Right lobe of liver (tissue), 6 donors: ENCODE measurements around the gene RBFOX2. TPM values are rescaled to one million over a fixed set of nuclear protein-coding genes. Genes with fewer than 3 reads are reported as not detected.

Experiments
- ATAC-seq, 4 donors: fragments of 200-7000 bp; cut with Tn5 transposase; one replicate each; pipeline ENCODE4 v1.9.1; 2020; ENCODE audit warnings: mild to moderate bottlenecking in 4 of 4, moderate library complexity in 4 of 4
- DNase-seq, 3 donors: peaks; one replicate each; pipeline ENCODE4 v3.0.0-alpha.2; 2020
- H3K27ac ChIP-seq, 3 donors: fragments of 200-600 bp; one replicate each; pipeline ENCODE4 v1.8.0; 2022
- H3K27me3 ChIP-seq, 2 donors: fragments of 200-600 bp; one replicate each; pipeline ENCODE4 v1.8.0; 2022
- H3K36me3 ChIP-seq, 4 donors: fragments of 200-600 bp; sonication (generic) in 1 of 4; one replicate each; pipeline versions ENCODE4 v1.5.1 to v1.8.0; 2017 to 2022; ENCODE audit warnings: control low read depth in 1 of 4
- H3K4me1 ChIP-seq, 4 donors: fragments of 200-600 bp; sonication (generic) in 1 of 4; one replicate each; pipeline versions ENCODE4 v1.5.1 to v1.8.0; 2017 to 2022; ENCODE audit warnings: control low read depth in 1 of 4
- H3K4me3 ChIP-seq, 3 donors: fragments of 200-600 bp; one replicate each; pipeline ENCODE4 v1.8.0; 2022
- H3K9me3 ChIP-seq, 4 donors: fragments of 200-600 bp; sonication (generic) in 1 of 4; one replicate each; pipeline versions ENCODE4 v1.5.1 to v1.8.0; 2017 to 2022; ENCODE audit warnings: control low read depth in 1 of 4
- POLR2A ChIP-seq: fragments of 450-650 bp; IDR thresholded peaks from one replicate; pipeline ENCODE4 v1.6.1; 2017; ENCODE audit warnings: antibody characterized with exemption, mild to moderate bottlenecking
- WGBS: methylation state at CpG from one replicate; pipeline ENCODE4 v1.1.6; 2018; ENCODE audit warnings: low coverage, low lambda C conversion rate; ENCODE audit not compliant: insufficient coverage; ENCODE audit errors: missing lambda C conversion rate; 5-methylcytosine and 5-hydroxymethylcytosine counted together
- intact Hi-C, 2 donors: fragments of 100-400 bp; cut with DNase I; formaldehyde crosslinking; loops; one replicate each; pipeline versions ENCODE4 v1.11.2 to v1.14.1; 2022
- total RNA-seq, 6 experiments: library from RNA; depleted of rRNA in 2 of 6; stranded (reverse); fragments of >200 nt in 2 of 6; fragmentation: NEBNext Ultra II Directional in 3 of 6; extraction: Animal tissue kit (Norgen Biotek cat#: 25700) in 3 of 6; gene quantifications; one replicate each; pipeline versions ENCODE4 v1.1.0 to v1.2.4, GENCODE V29; 2016 to 2023
- TF ChIP-seq, protein P1 (sequence below), 4 donors: fragments of 200-600 bp in 3 of 4; fragments of 450-650 bp in 1 of 4; IDR thresholded peaks; one replicate each; pipeline versions ENCODE4 v1.5.1 to v1.8.0; 2016 to 2022; ENCODE audit warnings: antibody characterized with exemption in 4 of 4, mild to moderate bottlenecking in 2 of 4
- donor health status: DM: no; HTN: yes; CAD: no.
- donor health status: DM: no; HTN: no; CAD: no.
- donor health status: DM: no; HTN: no; CAD: no.
- donor health status: DM: no; HTN: yes; CAD: no.
- donor health status: DM: no; HTN: yes; CAD: no.

RBFOX2 gene
- total RNA-seq, 6 experiments from 2014 or later: 23.9 to 36.5 (median 29.5) TPM

- no peak overlapping the region for H3K27ac ChIP-seq
- no peak for ATAC-seq
- no peak for DNase-seq
- no peaks in the 10 kb centered on the region for H3K4me1 ChIP-seq
- no peak overlapping the region for H3K4me3 ChIP-seq
- intact Hi-C loops: no loop called here
- no peaks in the 10 kb centered on the region for H3K27me3 ChIP-seq
- WGBS: 92% methylated on average over 4 of the region's 5 CpGs
- no peak for TF ChIP-seq POLR2A
- TF ChIP-seq, protein P1, sequence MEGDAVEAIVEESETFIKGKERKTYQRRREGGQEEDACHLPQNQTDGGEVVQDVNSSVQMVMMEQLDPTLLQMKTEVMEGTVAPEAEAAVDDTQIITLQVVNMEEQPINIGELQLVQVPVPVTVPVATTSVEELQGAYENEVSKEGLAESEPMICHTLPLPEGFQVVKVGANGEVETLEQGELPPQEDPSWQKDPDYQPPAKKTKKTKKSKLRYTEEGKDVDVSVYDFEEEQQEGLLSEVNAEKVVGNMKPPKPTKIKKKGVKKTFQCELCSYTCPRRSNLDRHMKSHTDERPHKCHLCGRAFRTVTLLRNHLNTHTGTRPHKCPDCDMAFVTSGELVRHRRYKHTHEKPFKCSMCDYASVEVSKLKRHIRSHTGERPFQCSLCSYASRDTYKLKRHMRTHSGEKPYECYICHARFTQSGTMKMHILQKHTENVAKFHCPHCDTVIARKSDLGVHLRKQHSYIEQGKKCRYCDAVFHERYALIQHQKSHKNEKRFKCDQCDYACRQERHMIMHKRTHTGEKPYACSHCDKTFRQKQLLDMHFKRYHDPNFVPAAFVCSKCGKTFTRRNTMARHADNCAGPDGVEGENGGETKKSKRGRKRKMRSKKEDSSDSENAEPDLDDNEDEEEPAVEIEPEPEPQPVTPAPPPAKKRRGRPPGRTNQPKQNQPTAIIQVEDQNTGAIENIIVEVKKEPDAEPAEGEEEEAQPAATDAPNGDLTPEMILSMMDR (IDR thresholded peaks at IDR 0.05): no peak
- H3K9me3 ChIP-seq: no peaks in the 10 kb centered on the region
- peaks cover 0 to 9% (median 0%) of the 10 kb centered on the region in 4 donors for H3K36me3 ChIP-seq
These were observed 246.1 kb downstream of the RBFOX2 start for GRCh38 chr22:35782504-35782903.

- Histone ChIP-seq H3K27ac (no peak overlapping the region), H3K27me3 (no peaks in the 10 kb centered on the region), H3K36me3 (peaks cover 0 to 9% (median 0%) of the 10 kb centered on the region in 4 donors), H3K4me3 (no peak overlapping the region), H3K4me1 (no peaks in the 10 kb centered on the region), H3K9me3 (no peaks in the 10 kb centered on the region)
- 86% methylated on average over 3 of the region's 3 CpGs for WGBS
- intact Hi-C loops: no loop called here
- DNase-seq (no peak), ATAC-seq (no peak)
- TF ChIP-seq, protein P1 (IDR thresholded peaks at IDR 0.05): no peak
- TF ChIP-seq POLR2A: no peak
These were observed 246.7 kb downstream of the RBFOX2 start for GRCh38 chr22:35781898-35782297.

GRCh38 chr22:35777335-35777975 lies 251.2 kb downstream of the RBFOX2 start:
- H3K27ac ChIP-seq: no peak overlapping the region
- DNase-seq: no peak
- no peaks in the 10 kb centered on the region for H3K9me3 ChIP-seq
- H3K4me3 ChIP-seq: no peak overlapping the region
- peaks cover 0 to 9% (median 0%) of the 10 kb centered on the region in 4 donors for H3K36me3 ChIP-seq
- H3K27me3 ChIP-seq: no peaks in the 10 kb centered on the region
- intact Hi-C loops: no loop called here
- WGBS: 78% methylated on average over 4 of the region's 4 CpGs
- no peak for ATAC-seq
- TF ChIP-seq, protein P1 (IDR thresholded peaks at IDR 0.05): no peak
- no peak for TF ChIP-seq POLR2A
- no peaks in the 10 kb centered on the region for H3K4me1 ChIP-seq

DNA sequence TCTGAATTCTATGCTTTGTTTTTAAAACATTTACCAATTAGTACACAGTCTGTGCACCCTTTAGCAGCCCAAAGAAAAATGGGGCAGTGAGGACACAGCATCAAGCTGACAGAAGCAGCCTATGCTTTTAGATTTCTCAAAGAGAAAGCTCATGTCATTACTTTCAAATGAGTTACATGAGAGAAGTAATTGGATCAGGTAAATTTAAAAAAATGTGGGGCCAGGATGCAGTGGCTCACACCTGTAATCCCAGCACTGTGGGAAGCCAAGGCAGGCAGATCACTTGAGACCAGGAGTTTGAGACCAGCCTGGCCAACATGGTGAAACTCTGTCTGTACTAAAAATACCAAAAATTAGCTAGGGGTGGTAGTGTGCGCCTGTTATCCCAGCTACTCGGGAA lies 253.3 kb downstream of the RBFOX2 start:
- H3K4me3 ChIP-seq: no peak overlapping the region
- H3K27ac ChIP-seq: no peak overlapping the region
- no peak for ATAC-seq
- TF ChIP-seq POLR2A: no peak
- TF ChIP-seq, protein P1 (IDR thresholded peaks at IDR 0.05): no peak
- no peaks in the 10 kb centered on the region for H3K4me1 ChIP-seq
- H3K9me3 ChIP-seq: no peaks in the 10 kb centered on the region
- no peaks in the 10 kb centered on the region for H3K27me3 ChIP-seq
- H3K36me3 ChIP-seq: no peaks in the 10 kb centered on the region
- DNase-seq: no peak
- 100% methylated on average over 2 of the region's 2 CpGs for WGBS
- intact Hi-C loops: no loop called here

DNA sequence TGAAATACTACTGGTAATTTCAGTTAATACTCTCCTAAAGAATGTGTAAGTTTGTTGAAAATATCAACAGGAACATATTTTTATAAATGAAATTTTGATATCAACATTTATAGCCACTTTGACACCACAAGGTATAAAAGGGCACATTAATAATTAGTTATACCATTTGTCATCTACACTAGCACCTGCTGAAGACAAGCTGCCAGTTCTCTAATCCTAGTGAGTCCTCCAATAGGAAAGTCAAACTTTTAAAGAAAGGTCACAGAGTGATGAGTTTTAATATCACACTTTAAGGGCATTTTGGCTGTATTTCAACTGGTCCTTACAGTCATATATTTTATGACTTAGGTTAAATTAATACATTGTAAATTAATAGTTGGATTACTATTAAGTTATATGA lies 258.6 kb downstream of the RBFOX2 start:
- ATAC-seq: no peak

More for the DNA sequence above, 258.6 kb downstream of the RBFOX2 start:
- Histone ChIP-seq H3K36me3 (no peaks in the 10 kb centered on the region), H3K4me1 (no peaks in the 10 kb centered on the region), H3K4me3 (no peak overlapping the region), H3K27ac (no peak overlapping the region), H3K9me3 (no peaks in the 10 kb centered on the region), H3K27me3 (no peaks in the 10 kb centered on the region)
- intact Hi-C loops: no loop called here
- no peak for DNase-seq
- TF ChIP-seq, protein P1 (IDR thresholded peaks at IDR 0.05): no peak
- no peak for TF ChIP-seq POLR2A
